KBM-7 (cell line): ENCODE data around the gene ISLR2.

Source experiments
- DNase-seq: peaks from one replicate; pipeline ENCODE4 v3.0.0-alpha.2; 2015
- in situ Hi-C: fragments of 300-500 bp; cut with MboI; formaldehyde crosslinking; loops from 2 replicates; pipeline ENCODE4 v1.14.3; 2020; ENCODE audit warnings: low sequenced_read_pairs, low pct_unique_long_range_greater_than_20kb, mixed read lengths

Gene ISLR2

DNA sequence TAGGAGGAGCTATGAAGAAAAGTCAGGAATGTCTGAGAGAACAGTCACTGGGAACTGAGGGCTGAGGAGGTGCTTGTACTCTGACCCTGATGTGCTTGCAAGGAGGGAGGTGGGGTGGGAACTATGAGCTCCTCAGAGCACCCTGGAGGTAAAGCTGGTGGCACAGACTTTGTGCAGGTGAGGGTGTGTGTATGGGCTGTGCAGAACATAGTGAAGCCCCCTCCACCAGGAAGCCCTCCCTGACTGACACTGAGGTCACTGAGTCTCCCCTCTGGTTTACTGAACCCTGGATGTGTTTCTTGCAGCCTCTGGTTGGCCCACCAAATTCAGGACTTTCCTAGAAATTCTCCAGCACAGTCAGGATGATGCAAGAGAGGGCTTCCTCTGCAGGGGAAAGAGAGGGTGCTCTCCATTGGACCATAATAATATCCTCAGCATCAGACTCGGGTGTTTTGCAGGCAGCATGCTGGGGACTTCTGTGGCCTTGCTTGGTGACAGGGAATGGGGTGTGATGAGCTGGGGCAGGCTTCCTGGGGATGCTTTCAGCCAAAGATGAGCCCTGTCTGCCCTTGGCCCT is 41.7 kb downstream of the ISLR2 start:
- in situ Hi-C loops = no loop called here
- no peak for DNase-seq

DNA sequence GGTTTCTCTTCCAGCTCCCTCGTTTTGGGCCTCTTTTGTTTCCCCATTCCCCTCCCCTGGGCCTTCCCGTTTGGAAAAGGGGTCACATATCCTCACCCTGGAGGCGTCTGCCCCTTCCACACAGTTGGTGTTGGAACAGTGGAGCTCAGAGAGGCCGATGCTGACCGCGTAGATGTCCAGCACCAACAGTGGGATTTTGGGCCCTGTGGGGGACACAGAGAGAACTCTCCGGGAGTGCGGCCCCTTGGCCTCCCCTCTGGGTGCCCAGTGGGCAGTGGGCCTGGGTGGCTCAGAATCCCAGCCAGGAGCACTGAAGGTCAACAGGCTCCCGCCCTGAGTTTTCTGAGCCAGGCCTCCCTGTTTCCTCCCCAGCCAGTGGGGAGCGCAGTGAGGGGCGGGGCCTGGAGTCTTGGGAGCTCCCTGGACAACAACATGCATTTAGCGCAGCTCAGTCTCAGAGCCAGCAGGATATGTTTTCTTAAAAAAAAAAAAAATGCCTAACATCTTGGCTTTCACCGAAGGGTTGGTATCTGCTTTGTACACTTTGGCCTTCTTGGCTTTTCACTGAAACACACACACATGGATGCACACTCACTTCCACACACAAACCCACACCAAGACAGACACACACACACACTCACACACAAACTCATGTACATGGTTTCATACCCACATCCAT is 42.5 kb downstream of the ISLR2 start:
- DNase-seq = no peak
- in situ Hi-C loops = no loop called here

GRCh38 chr15:74173380-74174218 is 43.2 kb downstream of the ISLR2 start, which contains the start of gene ISLR:
ISLR (plus strand) TSS chr15:74173710; CDS start chr15:74174859, 1,149 bp downstream.
- peak; percentile 30 for DNase-seq
- in situ Hi-C loops = no loop called here

DNA sequence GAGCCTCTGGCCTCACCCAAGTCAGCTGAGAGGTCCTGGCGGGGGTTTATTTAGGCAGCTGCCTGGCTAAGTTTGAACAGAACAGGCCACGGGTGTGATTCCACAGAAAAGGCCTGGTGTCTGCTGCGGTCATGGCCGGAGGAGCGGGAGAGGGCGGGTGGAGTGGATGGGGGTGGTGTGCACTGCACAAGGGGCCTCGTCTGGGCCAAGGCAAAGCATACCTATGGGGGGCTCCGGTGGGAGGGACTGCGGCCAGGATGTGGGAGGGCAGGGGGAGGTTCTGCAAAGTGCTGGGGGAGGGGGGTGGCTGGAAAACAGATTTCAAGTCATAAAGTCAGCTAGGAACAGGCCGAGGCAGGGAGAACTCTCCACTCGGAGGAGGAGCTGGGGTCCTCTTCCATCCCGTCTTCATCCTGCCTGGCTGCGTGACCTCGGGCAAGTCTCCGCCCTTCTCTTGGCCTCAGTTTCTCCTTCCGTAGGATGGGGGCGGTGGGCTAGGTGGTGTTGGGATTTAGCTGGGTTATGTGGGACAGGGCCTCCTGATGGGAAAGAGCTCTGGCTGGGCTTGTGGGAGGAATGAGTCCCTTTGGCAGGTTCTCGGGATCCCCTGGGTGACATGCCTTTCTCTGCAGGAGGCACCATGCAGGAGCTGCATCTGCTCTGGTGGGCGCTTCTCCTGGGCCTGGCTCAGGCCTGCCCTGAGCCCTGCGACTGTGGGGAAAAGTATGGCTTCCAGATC is 44.0 kb downstream of the ISLR2 start:
- in situ Hi-C loops = no loop called here
- no peak for DNase-seq

DNA sequence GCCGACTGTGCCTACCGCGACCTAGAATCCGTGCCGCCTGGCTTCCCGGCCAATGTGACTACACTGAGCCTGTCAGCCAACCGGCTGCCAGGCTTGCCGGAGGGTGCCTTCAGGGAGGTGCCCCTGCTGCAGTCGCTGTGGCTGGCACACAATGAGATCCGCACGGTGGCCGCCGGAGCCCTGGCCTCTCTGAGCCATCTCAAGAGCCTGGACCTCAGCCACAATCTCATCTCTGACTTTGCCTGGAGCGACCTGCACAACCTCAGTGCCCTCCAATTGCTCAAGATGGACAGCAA is 44.5 kb downstream of the ISLR2 start:
- in situ Hi-C loops = no loop called here
- DNase-seq = no peak

DNA sequence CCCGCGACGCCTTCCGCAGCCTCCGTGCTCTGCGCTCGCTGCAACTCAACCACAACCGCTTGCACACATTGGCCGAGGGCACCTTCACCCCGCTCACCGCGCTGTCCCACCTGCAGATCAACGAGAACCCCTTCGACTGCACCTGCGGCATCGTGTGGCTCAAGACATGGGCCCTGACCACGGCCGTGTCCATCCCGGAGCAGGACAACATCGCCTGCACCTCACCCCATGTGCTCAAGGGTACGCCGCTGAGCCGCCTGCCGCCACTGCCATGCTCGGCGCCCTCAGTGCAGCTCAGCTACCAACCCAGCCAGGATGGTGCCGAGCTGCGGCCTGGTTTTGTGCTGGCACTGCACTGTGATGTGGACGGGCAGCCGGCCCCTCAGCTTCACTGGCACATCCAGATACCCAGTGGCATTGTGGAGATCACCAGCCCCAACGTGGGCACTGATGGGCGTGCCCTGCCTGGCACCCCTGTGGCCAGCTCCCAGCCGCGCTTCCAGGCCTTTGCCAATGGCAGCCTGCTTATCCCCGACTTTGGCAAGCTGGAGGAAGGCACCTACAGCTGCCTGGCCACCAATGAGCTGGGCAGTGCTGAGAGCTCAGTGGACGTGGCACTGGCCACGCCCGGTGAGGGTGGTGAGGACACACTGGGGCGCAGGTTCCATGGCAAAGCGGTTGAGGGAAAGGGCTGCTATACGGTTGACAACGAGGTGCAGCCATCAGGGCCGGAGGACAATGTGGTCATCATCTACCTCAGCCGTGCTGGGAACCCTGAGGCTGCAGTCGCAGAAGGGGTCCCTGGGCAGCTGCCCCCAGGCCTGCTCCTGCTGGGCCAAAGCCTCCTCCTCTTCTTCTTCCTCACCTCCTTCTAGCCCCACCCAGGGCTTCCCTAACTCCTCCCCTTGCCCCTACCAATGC is 45.1 kb downstream of the ISLR2 start:
- DNase-seq = no peak
- in situ Hi-C loops = no loop called here

DNA sequence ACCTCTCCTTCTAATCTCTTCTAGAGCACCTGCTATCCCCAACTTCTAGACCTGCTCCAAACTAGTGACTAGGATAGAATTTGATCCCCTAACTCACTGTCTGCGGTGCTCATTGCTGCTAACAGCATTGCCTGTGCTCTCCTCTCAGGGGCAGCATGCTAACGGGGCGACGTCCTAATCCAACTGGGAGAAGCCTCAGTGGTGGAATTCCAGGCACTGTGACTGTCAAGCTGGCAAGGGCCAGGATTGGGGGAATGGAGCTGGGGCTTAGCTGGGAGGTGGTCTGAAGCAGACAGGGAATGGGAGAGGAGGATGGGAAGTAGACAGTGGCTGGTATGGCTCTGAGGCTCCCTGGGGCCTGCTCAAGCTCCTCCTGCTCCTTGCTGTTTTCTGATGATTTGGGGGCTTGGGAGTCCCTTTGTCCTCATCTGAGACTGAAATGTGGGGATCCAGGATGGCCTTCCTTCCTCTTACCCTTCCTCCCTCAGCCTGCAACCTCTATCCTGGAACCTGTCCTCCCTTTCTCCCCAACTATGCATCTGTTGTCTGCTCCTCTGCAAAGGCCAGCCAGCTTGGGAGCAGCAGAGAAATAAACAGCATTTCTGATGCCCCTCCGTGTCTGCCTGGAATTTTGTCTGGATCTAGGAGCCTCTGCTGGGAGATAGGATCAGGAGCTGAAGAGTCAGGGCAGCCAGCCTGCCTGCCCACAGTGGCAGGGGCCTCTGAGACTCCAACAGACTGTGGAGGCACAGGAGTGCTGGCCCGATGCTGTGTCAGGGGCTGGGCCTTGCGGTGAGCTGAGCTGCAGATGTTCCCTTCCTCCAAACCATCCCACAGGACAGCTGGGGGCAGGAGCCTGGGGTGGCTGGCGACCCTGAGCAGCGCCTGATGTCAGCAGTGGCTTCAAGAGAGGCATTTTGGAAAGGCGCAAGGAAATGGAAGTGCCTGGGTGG is 46.2 kb downstream of the ISLR2 start:
- DNase-seq = no peak
- in situ Hi-C loops = no loop called here

DNA sequence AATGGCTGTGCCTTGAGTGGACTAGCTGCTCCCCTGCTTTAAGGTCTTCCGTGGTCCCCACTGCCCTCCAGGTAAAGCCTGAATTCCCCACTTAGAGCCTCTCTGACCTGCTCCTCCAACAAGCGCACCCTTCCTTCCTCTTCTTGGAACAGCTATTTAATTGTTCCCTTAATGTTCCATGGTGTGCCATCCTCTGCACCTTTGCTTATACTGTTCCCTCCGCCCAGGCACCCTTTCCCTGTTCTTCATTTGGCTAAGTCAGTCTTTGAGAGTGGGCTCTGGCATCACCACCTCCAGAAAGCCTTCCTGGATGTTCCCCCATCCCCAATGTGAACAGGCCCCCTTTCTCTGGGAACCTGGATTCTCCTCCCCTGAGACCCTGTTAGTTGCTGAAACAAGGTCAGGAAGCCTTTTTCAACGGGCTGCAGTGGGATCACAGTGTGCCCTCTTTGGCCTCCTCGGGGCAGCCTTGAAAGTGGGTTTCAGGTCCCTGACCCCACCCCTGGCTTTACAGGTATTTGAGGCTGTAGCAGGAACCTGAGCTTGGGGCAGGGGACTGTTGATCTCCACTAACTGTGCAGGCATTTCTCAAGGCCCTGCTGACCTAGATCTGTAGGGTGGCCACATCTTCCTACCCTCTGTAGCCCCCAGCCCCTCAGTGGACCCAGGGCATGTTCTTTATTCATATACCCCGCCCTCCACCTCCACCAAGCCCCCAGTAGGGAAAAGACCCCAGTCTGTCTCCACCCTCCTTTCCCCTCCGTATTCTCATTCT is 48.1 kb downstream of the ISLR2 start:
- DNase-seq = no peak
- in situ Hi-C loops = no loop called here

DNA sequence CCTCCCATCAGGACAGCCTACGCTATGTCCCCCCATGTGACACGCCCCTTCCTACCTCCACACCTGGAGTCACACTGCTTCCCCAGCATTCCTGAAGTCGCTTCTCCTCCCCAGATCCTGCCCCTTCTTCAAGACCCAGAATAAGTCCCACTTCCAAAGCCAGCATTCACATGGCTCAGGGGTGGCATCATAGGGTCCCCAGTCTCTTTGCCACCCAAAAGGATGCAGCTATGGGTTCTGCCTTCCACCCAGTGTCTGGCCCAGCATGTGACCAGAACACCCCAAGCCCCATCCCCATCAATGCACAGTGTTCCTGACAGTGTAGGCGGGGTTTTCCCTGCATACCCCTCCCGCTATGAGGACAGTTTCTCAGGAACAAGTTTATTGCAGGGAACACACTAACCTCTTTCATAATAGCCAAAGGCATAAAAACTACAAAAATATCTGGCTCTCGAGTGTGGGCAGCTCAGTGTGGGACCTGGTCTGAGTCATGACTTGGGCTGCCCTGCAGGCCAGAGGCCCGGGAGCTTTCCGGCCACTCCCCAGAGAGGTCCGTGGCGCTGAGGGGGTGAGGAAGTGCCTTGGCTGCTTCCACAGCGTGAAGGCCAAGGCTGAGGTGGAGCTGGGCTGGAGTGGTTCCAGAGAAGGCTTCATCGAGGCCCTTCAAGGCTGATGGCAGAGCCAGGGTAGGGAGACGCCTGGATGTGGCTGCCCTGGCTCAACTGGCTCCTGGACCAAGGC is 48.9 kb downstream of the ISLR2 start:
- DNase-seq = no peak
- in situ Hi-C loops = no loop called here

- DNase-seq = no peak
- in situ Hi-C loops = no loop called here
These were observed 49.8 kb downstream of the ISLR2 start for GRCh38 chr15:74179983-74180880.

DNA sequence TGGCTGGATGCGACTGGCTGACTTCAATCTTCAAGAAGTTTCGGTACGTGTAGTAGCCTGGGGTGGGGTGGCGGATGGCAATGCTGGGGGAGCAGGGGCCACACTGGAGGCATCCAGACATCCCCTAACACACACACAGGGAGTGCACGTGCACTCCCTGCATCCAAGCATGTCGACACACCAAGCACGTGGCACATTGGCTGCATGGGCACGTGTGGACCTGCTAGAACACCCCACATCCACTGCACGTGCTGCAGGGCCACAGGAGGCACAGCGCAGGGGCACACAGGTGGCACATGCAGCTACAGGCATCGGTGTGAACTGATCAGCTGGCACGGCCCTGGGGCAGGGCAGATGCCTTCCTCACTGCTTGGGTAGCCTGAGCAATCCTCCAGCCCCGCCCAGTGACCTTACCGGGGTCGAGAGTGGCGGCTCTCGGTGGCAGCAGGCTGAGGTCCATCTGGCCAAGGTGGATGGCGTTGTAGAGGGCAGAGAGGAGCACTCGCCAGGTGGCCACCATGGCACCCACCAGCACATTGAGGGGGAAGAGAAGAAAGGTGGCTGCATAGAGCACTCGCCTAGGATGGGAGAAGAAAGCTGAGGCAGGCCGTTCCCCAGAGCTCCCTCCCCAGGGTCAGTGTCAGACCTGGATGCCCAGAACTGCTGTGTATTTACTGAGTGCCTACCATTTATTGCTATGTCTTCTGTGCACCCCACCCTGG is 50.7 kb downstream of the ISLR2 start:
- DNase-seq = no peak

GRCh38 chr15:74182131-74182530 is 51.7 kb downstream of the ISLR2 start:
- in situ Hi-C loops = no loop called here
- no peak for DNase-seq

More for the DNA sequence above, 50.7 kb downstream of the ISLR2 start:
- in situ Hi-C loops = no loop called here

DNA sequence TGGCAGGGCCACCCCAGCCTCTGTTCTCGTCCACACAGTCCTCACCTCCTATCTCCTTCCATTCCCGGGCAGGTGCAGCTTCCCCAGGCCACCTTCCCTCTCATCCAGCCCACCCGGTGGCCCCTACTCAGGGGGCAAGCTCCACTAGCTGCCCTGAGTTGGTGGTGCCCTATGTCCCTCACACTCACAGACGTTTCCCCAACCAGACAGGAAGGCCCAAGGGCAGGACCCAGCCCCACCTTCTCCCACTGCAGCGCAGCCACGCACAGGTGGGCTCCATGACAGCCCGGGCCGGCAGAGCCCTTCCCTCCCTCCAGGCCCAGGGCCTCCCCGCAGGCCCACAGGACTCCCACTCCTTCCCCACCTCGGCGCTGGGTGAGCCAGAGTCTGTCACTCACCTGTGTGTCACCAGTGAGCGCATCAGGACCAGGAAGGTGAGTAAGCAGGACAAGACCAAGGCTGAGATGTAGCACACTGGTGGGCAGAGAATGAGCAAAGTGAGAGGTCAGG is 54.3 kb downstream of the ISLR2 start:
- in situ Hi-C loops = no loop called here
- no peak for DNase-seq

GRCh38 chr15:74185710-74186348 is 55.4 kb downstream of the ISLR2 start:
- in situ Hi-C loops = no loop called here
- no peak for DNase-seq
